ENCODE measurements around the gene LOXL3. TPM values are rescaled to one million over a fixed set of nuclear protein-coding genes. Genes with fewer than 3 reads are reported as not detected.
A peak's percentile ranks its signal among the peaks of the same experiment; 100 is the strongest.

The LOXL3 gene
- total RNA-seq, 3 donors from 2014 or later (not counting 1 experiment from before 2014, with no cell fraction given): 0.43 to 2.0 (median 0.93) TPM

DNA sequence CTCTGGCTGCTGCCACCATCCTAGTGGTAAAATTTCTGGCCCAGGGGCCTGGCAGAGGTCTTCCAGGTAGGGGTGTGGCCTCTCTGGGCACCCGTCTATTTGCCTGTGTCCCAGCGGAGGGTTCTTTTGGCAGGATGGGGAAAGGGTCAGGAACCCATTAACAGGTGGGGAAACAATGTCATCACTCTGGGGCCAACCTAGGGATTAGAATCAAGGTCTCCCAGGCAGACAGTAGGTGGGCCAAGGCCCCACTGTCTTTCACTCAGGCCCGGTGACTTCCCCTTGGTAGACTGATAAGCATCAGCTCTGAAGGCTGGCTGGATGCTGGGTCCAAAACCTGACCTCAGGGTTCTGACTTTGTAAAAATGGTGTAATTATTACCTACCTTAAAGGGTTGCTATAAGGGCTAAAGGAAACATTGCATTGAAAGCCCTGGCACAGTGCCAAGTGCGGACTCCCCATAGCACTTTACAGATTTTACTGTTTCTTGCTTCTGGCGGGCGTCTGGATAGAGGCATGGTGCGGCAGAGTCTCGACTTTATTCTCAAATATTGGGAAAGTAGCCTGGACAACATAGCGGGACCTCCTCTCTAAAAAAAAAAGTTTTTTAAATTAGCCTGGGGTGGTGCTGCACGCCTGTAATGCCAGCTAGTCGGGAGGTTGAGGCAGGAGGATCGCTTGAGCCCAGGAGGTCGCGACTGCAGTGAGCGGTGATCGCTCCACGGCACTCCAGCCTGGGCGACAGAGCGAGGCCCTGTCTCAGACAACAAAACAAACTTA lies 56.6 kb downstream of the LOXL3 start:
- ATAC-seq (no peak), DNase-seq (no peak)
- Mint-ChIP-seq H3K27me3 (ENCODE audit: low read depth in 2 of 2) (peaks cover 0 to 8% of the 10 kb centered on the region in 2 donors), H3K4me3 (peak overlapping the region; percentile 90), H3K36me3 (no peaks in the 10 kb centered on the region), H3K4me1 (peaks cover 24 to 36% of the 10 kb centered on the region in 2 donors), H3K9me3 (no peaks in the 10 kb centered on the region), H3K27ac (peak overlapping the region; percentile 30 to 81)
- no peaks in the 10 kb centered on the region for H3K9me3 ChIP-seq (ENCODE audit: control insufficient read depth, insufficient read depth, low read length)
- 74% methylated on average over 19 of the region's 19 CpGs for WGBS (ENCODE audit: insufficient coverage)
- no peak overlapping the region for H3K27ac ChIP-seq (ENCODE audit: low read length)
- peak overlapping the region; percentile 52 for H3K4me3 ChIP-seq (ENCODE audit: low read length)
- TF ChIP-seq, protein P1, sequence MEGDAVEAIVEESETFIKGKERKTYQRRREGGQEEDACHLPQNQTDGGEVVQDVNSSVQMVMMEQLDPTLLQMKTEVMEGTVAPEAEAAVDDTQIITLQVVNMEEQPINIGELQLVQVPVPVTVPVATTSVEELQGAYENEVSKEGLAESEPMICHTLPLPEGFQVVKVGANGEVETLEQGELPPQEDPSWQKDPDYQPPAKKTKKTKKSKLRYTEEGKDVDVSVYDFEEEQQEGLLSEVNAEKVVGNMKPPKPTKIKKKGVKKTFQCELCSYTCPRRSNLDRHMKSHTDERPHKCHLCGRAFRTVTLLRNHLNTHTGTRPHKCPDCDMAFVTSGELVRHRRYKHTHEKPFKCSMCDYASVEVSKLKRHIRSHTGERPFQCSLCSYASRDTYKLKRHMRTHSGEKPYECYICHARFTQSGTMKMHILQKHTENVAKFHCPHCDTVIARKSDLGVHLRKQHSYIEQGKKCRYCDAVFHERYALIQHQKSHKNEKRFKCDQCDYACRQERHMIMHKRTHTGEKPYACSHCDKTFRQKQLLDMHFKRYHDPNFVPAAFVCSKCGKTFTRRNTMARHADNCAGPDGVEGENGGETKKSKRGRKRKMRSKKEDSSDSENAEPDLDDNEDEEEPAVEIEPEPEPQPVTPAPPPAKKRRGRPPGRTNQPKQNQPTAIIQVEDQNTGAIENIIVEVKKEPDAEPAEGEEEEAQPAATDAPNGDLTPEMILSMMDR (IDR thresholded peaks at IDR 0.05): no peak
- peaks cover 36% of the 10 kb centered on the region for H3K4me1 ChIP-seq (ENCODE audit: control insufficient read depth, insufficient read depth, low read length)
- peaks cover 5% of the 10 kb centered on the region for H3K27me3 ChIP-seq (ENCODE audit: control insufficient read depth, insufficient read depth, low read length)
- peaks cover 18% of the 10 kb centered on the region for H3K36me3 ChIP-seq (ENCODE audit: control insufficient read depth, insufficient read depth, low read length)
- intact Hi-C loops (cut with micrococcal nuclease): no loop called here

DNA sequence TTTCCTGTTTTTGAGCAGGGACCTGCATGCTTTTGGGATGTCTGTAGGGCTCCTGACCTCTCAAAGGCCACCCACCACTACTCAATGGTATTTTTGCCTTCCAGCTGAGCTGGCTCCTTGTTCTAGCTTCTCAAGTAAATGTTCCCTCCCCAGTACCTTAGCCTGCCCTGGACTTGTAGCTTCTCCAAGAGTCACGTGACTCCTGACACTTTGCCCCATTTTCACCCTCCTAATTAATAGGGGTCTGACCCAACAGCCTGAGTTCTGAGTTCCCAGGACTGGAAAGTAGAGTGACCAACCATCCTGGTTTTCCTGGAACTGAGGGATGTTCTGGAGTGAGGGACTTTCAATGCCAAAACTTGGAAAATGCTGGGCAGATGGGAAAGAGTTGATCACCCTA lies 58.3 kb downstream of the LOXL3 start:
- peaks cover 16 to 27% of the 10 kb centered on the region in 2 donors for H3K4me1 Mint-ChIP-seq
- TF ChIP-seq, protein P1 (IDR thresholded peaks at IDR 0.05): no peak
- Histone ChIP-seq H3K4me3 (ENCODE audit: low read length) (no peak overlapping the region), H3K27me3 (ENCODE audit: control insufficient read depth, insufficient read depth, low read length) (peaks cover 5% of the 10 kb centered on the region), H3K27ac (ENCODE audit: low read length) (no peak overlapping the region), H3K9me3 (ENCODE audit: control insufficient read depth, insufficient read depth, low read length) (no peaks in the 10 kb centered on the region), H3K36me3 (ENCODE audit: control insufficient read depth, insufficient read depth, low read length) (peaks cover 35% of the 10 kb centered on the region), H3K4me1 (ENCODE audit: control insufficient read depth, insufficient read depth, low read length) (peaks cover 32% of the 10 kb centered on the region)
- no peak for DNase-seq
- intact Hi-C loops (cut with micrococcal nuclease): no loop called here
- no peak for ATAC-seq
- H3K27ac Mint-ChIP-seq: no peak overlapping the region
- H3K9me3 Mint-ChIP-seq: no peaks in the 10 kb centered on the region
- H3K4me3 Mint-ChIP-seq: no peak overlapping the region
- 92% methylated on average over 1 of the region's 1 CpG for WGBS (ENCODE audit: insufficient coverage)
- H3K27me3 Mint-ChIP-seq (ENCODE audit: low read depth in 2 of 2): peaks cover 0 to 8% of the 10 kb centered on the region in 2 donors
- no peaks in the 10 kb centered on the region for H3K36me3 Mint-ChIP-seq

DNA sequence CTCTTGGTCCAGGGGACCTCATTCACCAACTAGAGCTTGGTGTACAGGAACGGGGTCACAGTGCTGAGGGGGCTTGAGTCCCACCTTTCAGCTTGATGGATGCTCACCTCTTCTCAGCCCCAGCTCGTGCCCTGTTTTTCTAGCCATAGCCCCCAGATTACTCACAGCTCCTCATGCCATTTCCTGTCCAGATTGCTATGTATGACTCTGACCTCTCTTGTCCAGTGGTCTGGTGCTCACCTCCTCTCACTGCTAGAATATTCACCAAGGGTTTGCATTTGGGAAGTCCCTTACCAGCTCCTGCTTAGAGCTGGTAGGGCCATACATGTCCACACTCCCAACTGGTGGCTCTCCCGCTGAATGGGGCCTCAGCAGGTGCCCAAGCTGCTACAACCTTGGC lies 60.2 kb downstream of the LOXL3 start:
- Histone ChIP-seq H3K4me3 (ENCODE audit: low read length) (no peak overlapping the region), H3K27ac (ENCODE audit: low read length) (no peak overlapping the region), H3K9me3 (ENCODE audit: control insufficient read depth, insufficient read depth, low read length) (no peaks in the 10 kb centered on the region), H3K36me3 (ENCODE audit: control insufficient read depth, insufficient read depth, low read length) (peaks cover 42% of the 10 kb centered on the region), H3K27me3 (ENCODE audit: control insufficient read depth, insufficient read depth, low read length) (no peaks in the 10 kb centered on the region), H3K4me1 (ENCODE audit: control insufficient read depth, insufficient read depth, low read length) (peaks cover 15% of the 10 kb centered on the region)
- Mint-ChIP-seq H3K9me3 (no peaks in the 10 kb centered on the region), H3K36me3 (no peaks in the 10 kb centered on the region), H3K27ac (no peak overlapping the region), H3K4me1 (peaks cover 8 to 20% of the 10 kb centered on the region in 2 donors), H3K27me3 (ENCODE audit: low read depth in 2 of 2) (peaks cover 0 to 4% of the 10 kb centered on the region in 2 donors), H3K4me3 (no peak overlapping the region)
- DNase-seq (no peak), ATAC-seq (no peak)
- intact Hi-C loops (cut with micrococcal nuclease): no loop called here
- TF ChIP-seq, protein P1 (IDR thresholded peaks at IDR 0.05): no peak
- WGBS (ENCODE audit: insufficient coverage): 96% methylated on average over 3 of the region's 3 CpGs

Measured in natural killer cell (primary cell).